ENCODE results near the gene CKAP2L.

GRCh38 chr2:112694182-112694581 lies 70.2 kb downstream of the CKAP2L start:
- no peak for TF ChIP-seq CTCF (IDR thresholded peaks at IDR 0.05)
- TF ChIP-seq POLR2AphosphoS5 (IDR thresholded peaks at IDR 0.05) = no peak
- TF ChIP-seq POLR2A (IDR thresholded peaks at IDR 0.05) = no peak

All from breast epithelium (tissue), 3 donors.